HG03045 (cell line): ENCODE data around the gene CFLAR.
"Not testable (repeated sequence)": the region's sequence is repeated elsewhere in the genome, so short reads cannot be mapped to it uniquely, and the experiment has no call there.

ENCODE experiments used
- ATAC-seq: cut with Tn5 transposase; IDR thresholded peaks from one replicate; pipeline ENCODE4 v1.9.1; 2021; ENCODE audit warnings: mild to moderate bottlenecking, moderate library complexity; ENCODE audit not compliant: unreplicated experiment

Gene CFLAR

GRCh38 chr2:201118121-201118960, 2.4 kb downstream of the CFLAR start:
- ATAC-seq, result peak; percentile 50

- no peak for ATAC-seq
Observed at GRCh38 chr2:201118961-201119854, 3.2 kb downstream of the CFLAR start.

GRCh38 chr2:201122276-201122675, 6.3 kb downstream of the CFLAR start:
- no peak for ATAC-seq

- peak; percentile 8 for ATAC-seq
Observed at GRCh38 chr2:201126308-201127151, 10.6 kb downstream of the CFLAR start.

GRCh38 chr2:201127152-201127511, 11.2 kb downstream of the CFLAR start:
- ATAC-seq, result no peak

- ATAC-seq, result no peak
Observed at GRCh38 chr2:201127570-201127969, 11.6 kb downstream of the CFLAR start.

GRCh38 chr2:201128033-201128432, 12.1 kb downstream of the CFLAR start:
- ATAC-seq, result no peak

GRCh38 chr2:201128933-201129505, 13.1 kb downstream of the CFLAR start:
- ATAC-seq, result no peak

- ATAC-seq, result no peak
Observed at GRCh38 chr2:201130524-201131186, 14.7 kb downstream of the CFLAR start.

- no peak for ATAC-seq
Observed at GRCh38 chr2:201132518-201132917, 16.6 kb downstream of the CFLAR start.

GRCh38 chr2:201135386-201135785, 19.4 kb downstream of the CFLAR start:
- ATAC-seq, result no peak

GRCh38 chr2:201136889-201137321, 20.9 kb downstream of the CFLAR start:
- no peak for ATAC-seq

GRCh38 chr2:201137505-201138400, 21.8 kb downstream of the CFLAR start:
- ATAC-seq, result no peak

- no peak for ATAC-seq
Observed at GRCh38 chr2:201138401-201138970, 22.5 kb downstream of the CFLAR start.

- ATAC-seq, result not testable (repeated sequence)
Observed at GRCh38 chr2:201138986-201139781, 23.2 kb downstream of the CFLAR start.

- no peak for ATAC-seq
Observed at GRCh38 chr2:201139836-201140604, 24.1 kb downstream of the CFLAR start.
